ENCODE measurements around the gene CCT4.

DNA sequence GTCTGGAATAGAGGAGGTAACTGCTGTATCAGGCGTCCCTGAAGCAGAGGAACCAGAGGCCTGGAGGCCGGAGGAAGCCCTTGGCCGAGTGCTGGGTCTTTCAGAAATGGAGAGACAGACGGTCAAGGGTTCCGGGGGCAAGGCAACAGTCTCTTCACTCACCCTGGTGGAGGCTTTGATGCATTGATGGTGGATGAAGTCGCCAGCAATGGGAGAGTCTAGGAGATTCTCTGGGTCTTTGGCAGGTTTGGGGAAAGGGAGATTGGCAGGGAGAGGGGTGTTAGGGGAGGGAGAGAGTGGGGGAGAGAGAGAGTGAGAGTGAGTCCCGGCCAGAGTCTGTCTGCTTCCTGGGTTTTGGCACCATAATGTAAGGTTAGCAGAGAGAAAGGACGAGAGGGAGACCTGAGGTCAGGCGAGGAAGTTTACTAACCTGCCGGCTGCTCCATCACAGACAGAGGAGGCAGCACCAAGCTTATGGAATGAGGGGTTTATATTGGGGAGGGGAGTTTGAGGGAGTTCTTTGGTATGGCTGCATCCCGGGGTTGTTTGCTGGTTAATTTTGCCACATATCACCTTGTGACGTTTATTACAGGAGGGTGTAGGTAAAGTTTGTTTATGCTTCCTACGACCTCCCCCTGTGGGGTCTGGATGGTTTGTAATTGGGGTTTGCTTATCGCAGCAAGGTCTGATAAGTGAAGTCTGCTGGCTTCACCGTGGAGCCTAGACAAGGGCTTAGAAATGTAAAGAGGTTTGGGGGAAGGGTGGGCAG lies 36.6 kb upstream of the CCT4 start:
- TF ChIP-seq, protein P1, sequence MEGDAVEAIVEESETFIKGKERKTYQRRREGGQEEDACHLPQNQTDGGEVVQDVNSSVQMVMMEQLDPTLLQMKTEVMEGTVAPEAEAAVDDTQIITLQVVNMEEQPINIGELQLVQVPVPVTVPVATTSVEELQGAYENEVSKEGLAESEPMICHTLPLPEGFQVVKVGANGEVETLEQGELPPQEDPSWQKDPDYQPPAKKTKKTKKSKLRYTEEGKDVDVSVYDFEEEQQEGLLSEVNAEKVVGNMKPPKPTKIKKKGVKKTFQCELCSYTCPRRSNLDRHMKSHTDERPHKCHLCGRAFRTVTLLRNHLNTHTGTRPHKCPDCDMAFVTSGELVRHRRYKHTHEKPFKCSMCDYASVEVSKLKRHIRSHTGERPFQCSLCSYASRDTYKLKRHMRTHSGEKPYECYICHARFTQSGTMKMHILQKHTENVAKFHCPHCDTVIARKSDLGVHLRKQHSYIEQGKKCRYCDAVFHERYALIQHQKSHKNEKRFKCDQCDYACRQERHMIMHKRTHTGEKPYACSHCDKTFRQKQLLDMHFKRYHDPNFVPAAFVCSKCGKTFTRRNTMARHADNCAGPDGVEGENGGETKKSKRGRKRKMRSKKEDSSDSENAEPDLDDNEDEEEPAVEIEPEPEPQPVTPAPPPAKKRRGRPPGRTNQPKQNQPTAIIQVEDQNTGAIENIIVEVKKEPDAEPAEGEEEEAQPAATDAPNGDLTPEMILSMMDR (IDR thresholded peaks at IDR 0.05): no peak
- no peak for TF ChIP-seq POLR2A (IDR thresholded peaks at IDR 0.05)

Measured in uterus (tissue), 2 donors.